Liver (tissue), 9 donors: Measurements from ENCODE around the gene SYCE3. TPM values are rescaled to one million over a fixed set of nuclear protein-coding genes. Genes with fewer than 3 reads are reported as not detected.

Experiments
- DNase-seq: peaks from one replicate; pipeline ENCODE4 v3.0.0-alpha.2; 2017; ENCODE audit warnings: low spot score
- H3K27ac ChIP-seq, 2 donors: one replicate each; pipeline ENCODE4 v1.7.0; 2013; ENCODE audit warnings: inconsistent platforms in 2 of 2, low read length in 2 of 2, control low read depth in 1 of 2, low read depth in 1 of 2, mild to moderate bottlenecking in 1 of 2
- H3K27me3 ChIP-seq, 4 donors: one replicate each; pipeline versions ENCODE4 v1.6.1 to v1.7.0; 2013; ENCODE audit warnings: low read length in 3 of 4, inconsistent platforms in 1 of 4, mild to moderate bottlenecking in 1 of 4, moderate library complexity in 1 of 4; ENCODE audit not compliant: control insufficient read depth in 4 of 4, insufficient read depth in 4 of 4
- H3K36me3 ChIP-seq, 4 donors: one replicate each; pipeline versions ENCODE4 v1.6.1 to v1.7.0; 2013; ENCODE audit warnings: low read length in 3 of 4, mild to moderate bottlenecking in 3 of 4, low read depth in 1 of 4, moderate library complexity in 1 of 4; ENCODE audit not compliant: control insufficient read depth in 4 of 4, insufficient read depth in 3 of 4
- H3K4me1 ChIP-seq, 4 donors: one replicate each; pipeline versions ENCODE4 v1.6.1 to v1.7.0; 2013; ENCODE audit warnings: low read length in 3 of 4, mild to moderate bottlenecking in 3 of 4, moderate library complexity in 1 of 4; ENCODE audit not compliant: control insufficient read depth in 4 of 4, insufficient read depth in 4 of 4
- H3K4me3 ChIP-seq, 3 donors: one replicate each; pipeline versions ENCODE4 v1.6.1 to v1.7.0; 2013; ENCODE audit warnings: low read length in 3 of 3, control low read depth in 1 of 3, low read depth in 1 of 3, mild to moderate bottlenecking in 1 of 3
- H3K9ac ChIP-seq, 2 donors: one replicate each; pipeline ENCODE4 v1.7.0; 2013; ENCODE audit warnings: low read length in 2 of 2, mild to moderate bottlenecking in 2 of 2, moderate library complexity in 2 of 2, control low read depth in 1 of 2, low read depth in 1 of 2
- H3K9me3 ChIP-seq, 4 donors: one replicate each; pipeline versions ENCODE4 v1.6.1 to v1.7.0; 2013; ENCODE audit warnings: low read length in 3 of 4; ENCODE audit not compliant: control insufficient read depth in 4 of 4
- FOXA1 ChIP-seq: IDR thresholded peaks from 2 replicates; pipeline ENCODE4 v1.6.1; 2016; ENCODE audit warnings: antibody characterized with exemption
- FOXA2 ChIP-seq: IDR thresholded peaks from 2 replicates; pipeline ENCODE4 v1.6.1; 2016; ENCODE audit warnings: antibody characterized with exemption
- HNF4A ChIP-seq, 2 donors: conservative IDR thresholded peaks; 2 replicates each; pipeline ENCODE4 v1.6.1; 2016; ENCODE audit warnings: antibody characterized with exemption in 2 of 2, mild to moderate bottlenecking in 2 of 2
- HNF4G ChIP-seq: IDR thresholded peaks from 2 replicates; pipeline ENCODE4 v1.6.1; 2016; ENCODE audit warnings: antibody characterized with exemption
- JUND ChIP-seq, 2 donors: IDR thresholded peaks; 2 replicates each; pipeline ENCODE4 v1.6.1; 2016; ENCODE audit warnings: antibody characterized with exemption in 2 of 2
- MAX ChIP-seq: IDR thresholded peaks from 2 replicates; pipeline ENCODE4 v1.6.1; 2016; ENCODE audit warnings: antibody characterized with exemption
- NR2F2 ChIP-seq: IDR thresholded peaks from 2 replicates; pipeline ENCODE4 v1.6.1; 2016; ENCODE audit warnings: antibody characterized with exemption
- RAD21 ChIP-seq, 2 donors: IDR thresholded peaks; 2 replicates each; pipeline ENCODE4 v1.6.1; 2016; ENCODE audit warnings: antibody characterized with exemption in 2 of 2, mild to moderate bottlenecking in 2 of 2
- RXRA ChIP-seq, 2 donors: IDR thresholded peaks; 2 replicates each; pipeline ENCODE4 v1.6.1; 2017 to 2018; ENCODE audit warnings: antibody characterized with exemption in 2 of 2, mild to moderate bottlenecking in 1 of 2
- SP1 ChIP-seq: IDR thresholded peaks from 2 replicates; pipeline ENCODE4 v1.6.1; 2018; ENCODE audit warnings: antibody characterized with exemption, mild to moderate bottlenecking
- TAF1 ChIP-seq: conservative IDR thresholded peaks from 2 replicates; pipeline ENCODE4 v1.6.1; 2016; ENCODE audit warnings: antibody characterized with exemption, mild to moderate bottlenecking
- YY1 ChIP-seq: IDR thresholded peaks from 2 replicates; pipeline ENCODE4 v1.6.1; 2016; ENCODE audit warnings: antibody characterized with exemption, mild to moderate bottlenecking
- WGBS: extraction: QIAGEN DNeasy Blood & Tissue Kit; methylation state at CpG from one replicate; pipeline ENCODE4 v1.1.7; 2013; 5-methylcytosine and 5-hydroxymethylcytosine counted together
- polyA plus RNA-seq, 2 donors: library from polyadenylated mRNA; stranded (reverse) in 1 of 2; unstranded in 1 of 2; fragments of 200-250 nt in 1 of 2; fragments of >200 nt in 1 of 2; fragmentation: Nextera tagmentation in 1 of 2; extraction: Ambion mirVana in 1 of 2; gene quantifications; one replicate each; pipeline versions ENCODE4 v1.2.1 to v1.2.3, GENCODE V29; 2013 to 2015
- total RNA-seq, 2 donors: library from RNA; depleted of rRNA; stranded (reverse); fragments of >200 nt; gene quantifications; one replicate each; pipeline ENCODE4 v1.2.3, GENCODE V29; 2014
- donor health status: healthy.
- donor health status: healthy.
- donor health status: healthy.
- donor health status: healthy.
- donor health status: healthy.

SYCE3 gene
- total and polyA plus RNA-seq, 4 donors = 0.45 to 2.2 TPM; not detected in 2

GRCh38 chr22:50606946-50607658 is 44.4 kb upstream of the SYCE3 start:
- no peak overlapping the region for H3K4me3 ChIP-seq
- H3K27me3 ChIP-seq = peaks cover 0 to 8% (median 3%) of the 10 kb centered on the region in 4 donors
- no peak overlapping the region for H3K9ac ChIP-seq
- TF ChIP-seq HNF4A (conservative IDR thresholded peaks at IDR 0.05) (no peak), SP1 (no peak), JUND (IDR thresholded peaks at IDR 0.05) (no peak), MAX (no peak), FOXA2 (no peak), TAF1 (no peak), RXRA (IDR thresholded peaks at IDR 0.05) (no peak), YY1 (no peak), NR2F2 (no peak), RAD21 (IDR thresholded peaks at IDR 0.05) (no peak), FOXA1 (no peak)
- WGBS = 84% methylated on average over 18 of the region's 18 CpGs
- H3K9me3 ChIP-seq = no peaks in the 10 kb centered on the region
- DNase-seq = no peak
- no peak overlapping the region for H3K27ac ChIP-seq
- H3K36me3 ChIP-seq = no peaks in the 10 kb centered on the region
- H3K4me1 ChIP-seq = no peaks in the 10 kb centered on the region

GRCh38 chr22:50606165-50606945 is 43.6 kb upstream of the SYCE3 start:
- Histone ChIP-seq H3K36me3 (no peaks in the 10 kb centered on the region), H3K9ac (no peak overlapping the region), H3K9me3 (no peaks in the 10 kb centered on the region), H3K27me3 (peaks cover 0 to 8% (median 3%) of the 10 kb centered on the region in 4 donors), H3K4me3 (no peak overlapping the region), H3K27ac (no peak overlapping the region), H3K4me1 (no peaks in the 10 kb centered on the region)
- 79% methylated on average over 19 of the region's 19 CpGs for WGBS
- DNase-seq = no peak
- TF ChIP-seq RXRA (IDR thresholded peaks at IDR 0.05) (no peak), RAD21 (IDR thresholded peaks at IDR 0.05) (peak in 1 of 2 donors; percentile 55)

GRCh38 chr22:50605613-50606074 is 42.9 kb upstream of the SYCE3 start:
- WGBS = 84% methylated on average over 20 of the region's 20 CpGs
- no peaks in the 10 kb centered on the region for H3K9me3 ChIP-seq
- no peaks in the 10 kb centered on the region for H3K36me3 ChIP-seq
- DNase-seq = no peak
- H3K4me3 ChIP-seq = no peak overlapping the region
- TF ChIP-seq MAX (no peak), RXRA (IDR thresholded peaks at IDR 0.05) (no peak), HNF4G (no peak), NR2F2 (no peak)
- H3K4me1 ChIP-seq = peaks cover 0 to 4% (median 1%) of the 10 kb centered on the region in 4 donors
- H3K9ac ChIP-seq = no peak overlapping the region
- H3K27me3 ChIP-seq = peaks cover 0 to 8% (median 3%) of the 10 kb centered on the region in 4 donors
- H3K27ac ChIP-seq = no peak overlapping the region
